SK-N-SH treated with all-trans-retinoic acid at 6 μM for 48 hours (cell line): Measurements from ENCODE around the gene SH3TC2.

Experiments used
- ATAC-seq: fragments of 200-7000 bp; cut with Tn5 transposase; 3 replicates; pipeline ENCODE4 v1.9.1; 2020; ENCODE audit warnings: mild to moderate bottlenecking, moderate library complexity
- ARNTL ChIP-seq: fragments of 450-650 bp; formaldehyde crosslinking; IDR thresholded peaks from 2 replicates; pipeline ENCODE4 v1.5.0; 2020; ENCODE audit warnings: low read depth, mild to moderate bottlenecking, moderate library complexity, borderline replicate concordance
- BACH2 ChIP-seq: fragments of 250-450 bp; sonication (Bioruptor Pico); IDR thresholded peaks from 2 replicates; pipeline ENCODE4 v1.9.0; 2021; ENCODE audit warnings: mild to moderate bottlenecking, borderline replicate concordance
- CREB5 ChIP-seq: fragments of 250-450 bp; sonication (Bioruptor Pico); IDR thresholded peaks from 2 replicates; pipeline ENCODE4 v1.5.1; 2020; ENCODE audit warnings: low read depth, mild to moderate bottlenecking, moderate library complexity
- CSDC2 ChIP-seq: fragments of 250-450 bp; sonication (Bioruptor Pico); IDR thresholded peaks from 2 replicates; pipeline ENCODE4 v1.5.0; 2020; ENCODE audit warnings: mild to moderate bottlenecking, moderate library complexity
- CSRNP3 ChIP-seq: fragments of 250-450 bp; sonication (Bioruptor Pico); IDR thresholded peaks from 2 replicates; pipeline ENCODE4 v1.5.1; 2021; ENCODE audit warnings: mild to moderate bottlenecking, moderate library complexity
- ESRRG ChIP-seq: fragments of 250-450 bp; sonication (Bioruptor Pico); IDR thresholded peaks from 2 replicates; pipeline ENCODE4 v1.6.1; 2021; ENCODE audit warnings: mild to moderate bottlenecking
- GLIS3 ChIP-seq: fragments of 250-450 bp; sonication (Bioruptor Pico); IDR thresholded peaks from 2 replicates; pipeline ENCODE4 v1.5.0; 2020; ENCODE audit warnings: mild to moderate bottlenecking, moderate library complexity
- ISL1 ChIP-seq: fragments of 250-450 bp; sonication (Bioruptor Pico); IDR thresholded peaks from 2 replicates; pipeline ENCODE4 v2.1.2; 2022; ENCODE audit warnings: mild to moderate bottlenecking, moderate library complexity
- OSR1 ChIP-seq: fragments of 250-450 bp; sonication (Bioruptor Pico); IDR thresholded peaks from 2 replicates; pipeline ENCODE4 v1.8.0; 2022; ENCODE audit warnings: moderate library complexity, mild to moderate bottlenecking, inconsistent platforms
- PATZ1 ChIP-seq: fragments of 250-450 bp; sonication (Bioruptor Pico); IDR thresholded peaks from 2 replicates; pipeline ENCODE4 v1.8.0; 2020; ENCODE audit warnings: mild to moderate bottlenecking, moderate library complexity, borderline replicate concordance
- POU6F1 ChIP-seq: fragments of 250-450 bp; sonication (Bioruptor Pico); IDR thresholded peaks from 2 replicates; pipeline ENCODE4 v1.8.0; 2021; ENCODE audit warnings: low read depth, mild to moderate bottlenecking, moderate library complexity, borderline replicate concordance
- PPARA ChIP-seq: fragments of 250-450 bp; sonication (Bioruptor Pico); IDR thresholded peaks from 2 replicates; pipeline ENCODE4 v1.5.0; 2020; ENCODE audit warnings: mild to moderate bottlenecking, borderline replicate concordance
- RARB ChIP-seq: fragments of 250-450 bp; sonication (Bioruptor Pico); IDR thresholded peaks from 2 replicates; pipeline ENCODE4 v1.8.0; 2021; ENCODE audit warnings: mild to moderate bottlenecking, moderate library complexity
- SNAI2 ChIP-seq: fragments of 250-450 bp; sonication (Bioruptor Pico); IDR thresholded peaks from 2 replicates; pipeline ENCODE4 v1.5.0; 2020; ENCODE audit warnings: mild to moderate bottlenecking, moderate library complexity
- TCF4 ChIP-seq: fragments of 250-450 bp; sonication (Bioruptor Pico); IDR thresholded peaks from 2 replicates; pipeline ENCODE4 v1.8.0; 2021; ENCODE audit warnings: mild to moderate bottlenecking, moderate library complexity, borderline replicate concordance
- TOX ChIP-seq: fragments of 250-450 bp; sonication (Bioruptor Pico); IDR thresholded peaks from 2 replicates; pipeline ENCODE4 v1.8.0; 2021; ENCODE audit warnings: mild to moderate bottlenecking, moderate library complexity, borderline replicate concordance
- ZC3H10 ChIP-seq: fragments of 250-450 bp; sonication (Bioruptor Pico); IDR thresholded peaks from 2 replicates; pipeline ENCODE4 v1.5.1; 2021; ENCODE audit warnings: mild to moderate bottlenecking, moderate library complexity
- ZFP3 ChIP-seq: fragments of 250-450 bp; sonication (Bioruptor Pico); IDR thresholded peaks from 2 replicates; pipeline ENCODE4 v1.5.0; 2020; ENCODE audit warnings: mild to moderate bottlenecking, moderate library complexity
- ZFP30 ChIP-seq: fragments of 450-650 bp; formaldehyde crosslinking; IDR thresholded peaks from 2 replicates; pipeline ENCODE4 v1.5.0; 2022; ENCODE audit warnings: mild to moderate bottlenecking, moderate library complexity
- ZNF565 ChIP-seq: fragments of 450-650 bp; formaldehyde crosslinking; conservative IDR thresholded peaks from 2 replicates; pipeline ENCODE4 v1.5.0; 2020; ENCODE audit warnings: low read depth, mild to moderate bottlenecking, moderate library complexity
- ZNF70 ChIP-seq: fragments of 450-650 bp; formaldehyde crosslinking; IDR thresholded peaks from 2 replicates; pipeline ENCODE4 v1.5.0; 2020; ENCODE audit warnings: mild to moderate bottlenecking, moderate library complexity
- ZNF8 ChIP-seq: fragments of 450-650 bp; formaldehyde crosslinking; IDR thresholded peaks from 2 replicates; pipeline ENCODE4 v1.5.0; 2020; ENCODE audit warnings: mild to moderate bottlenecking, moderate library complexity

SH3TC2 gene

GRCh38 chr5:149063896-149064478 is 1.1 kb upstream of the SH3TC2 start (continued):
- TF ChIP-seq PATZ1 (CRISPR knock-in tag) (no peak), ZNF8 (CRISPR knock-in tag) (no peak), ARNTL (CRISPR knock-in tag) (no peak), CSDC2 (no peak), PPARA (no peak), ZNF565 (no peak), ZFP3 (CRISPR knock-in tag) (no peak)

GRCh38 chr5:149062371-149063016 is 368 bp downstream of the SH3TC2 start:
- peak; percentile 84 for ATAC-seq
- TF ChIP-seq ZNF8 (CRISPR knock-in tag) (no peak), PATZ1 (CRISPR knock-in tag) (no peak), POU6F1 (CRISPR knock-in tag) (no peak), ESRRG (no peak), PPARA (no peak), BACH2 (CRISPR knock-in tag) (no peak), ZNF70 (no peak), CREB5 (no peak), TOX (CRISPR knock-in tag) (no peak), ZNF565 (no peak), ZFP30 (no peak), SNAI2 (no peak), RARB (CRISPR knock-in tag) (no peak)

GRCh38 chr5:149061341-149061740 is 1.5 kb downstream of the SH3TC2 start:
- ATAC-seq: no peak
- TF ChIP-seq ISL1 (CRISPR knock-in tag): no peak
- TF ChIP-seq POU6F1 (CRISPR knock-in tag): no peak
- TF ChIP-seq ZFP3 (CRISPR knock-in tag): no peak
- no peak for TF ChIP-seq TCF4 (CRISPR knock-in tag)
- no peak for TF ChIP-seq ARNTL (CRISPR knock-in tag)
- no peak for TF ChIP-seq CSDC2
- TF ChIP-seq SNAI2: no peak
- TF ChIP-seq BACH2 (CRISPR knock-in tag): no peak
- no peak for TF ChIP-seq CREB5
- no peak for TF ChIP-seq ZNF8 (CRISPR knock-in tag)
- TF ChIP-seq GLIS3: no peak
- TF ChIP-seq CSRNP3 (CRISPR knock-in tag): no peak
- no peak for TF ChIP-seq TOX (CRISPR knock-in tag)
- no peak for TF ChIP-seq ZC3H10
- TF ChIP-seq RARB (CRISPR knock-in tag): no peak
- TF ChIP-seq OSR1 (CRISPR knock-in tag): no peak
- no peak for TF ChIP-seq ZFP30
- TF ChIP-seq PPARA: no peak
